COR-L47 (cell line): Measurements from ENCODE around the gene CD244.
"Not testable (repeated sequence)": the region's sequence is repeated elsewhere in the genome, so short reads cannot be mapped to it uniquely, and the experiment has no call there.

ENCODE experiments used
- DNase-seq: peaks from one replicate; lab custom pipeline; 2025; lab: John Stamatoyannopoulos, UW

The CD244 gene

DNA sequence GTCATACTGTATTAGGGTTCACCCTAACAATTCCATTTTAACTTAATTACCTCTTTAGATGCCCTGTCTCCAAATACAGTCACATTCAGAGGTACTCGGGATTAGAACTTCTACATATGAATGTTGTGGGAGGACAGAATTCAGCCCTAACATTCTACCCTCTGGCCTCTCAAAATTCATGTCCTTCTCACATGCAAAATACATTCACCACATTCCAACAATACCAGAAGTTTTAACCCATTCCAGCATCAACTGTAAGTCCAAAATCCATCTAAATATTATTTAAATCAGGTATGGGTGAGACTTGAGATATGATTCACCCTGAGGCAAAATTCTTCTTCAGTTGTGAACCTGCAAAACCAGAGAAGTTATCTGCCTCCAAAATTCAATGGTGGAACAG is 52.2 kb downstream of the CD244 start:
- no peak for DNase-seq

DNA sequence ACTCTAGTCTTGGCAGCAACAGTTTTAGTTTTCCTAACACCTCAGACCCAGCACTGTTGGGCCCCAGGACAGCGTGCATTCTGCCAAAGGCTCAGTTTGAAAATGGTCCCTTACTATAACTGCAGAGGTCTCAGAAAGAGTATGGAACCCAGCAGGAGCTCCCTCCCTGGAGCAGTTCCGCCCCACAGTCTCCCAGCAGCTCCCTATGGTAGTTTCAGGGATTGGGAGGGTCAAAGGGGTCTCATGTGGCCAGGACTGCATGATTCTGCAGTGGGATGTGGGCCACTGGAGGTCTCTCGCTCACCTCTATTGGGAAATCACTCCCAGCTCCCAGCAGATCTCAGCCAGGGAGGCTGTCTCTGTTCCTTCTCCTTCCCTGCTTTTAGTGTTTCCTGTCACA is 54.4 kb downstream of the CD244 start:
- DNase-seq = no peak

DNA sequence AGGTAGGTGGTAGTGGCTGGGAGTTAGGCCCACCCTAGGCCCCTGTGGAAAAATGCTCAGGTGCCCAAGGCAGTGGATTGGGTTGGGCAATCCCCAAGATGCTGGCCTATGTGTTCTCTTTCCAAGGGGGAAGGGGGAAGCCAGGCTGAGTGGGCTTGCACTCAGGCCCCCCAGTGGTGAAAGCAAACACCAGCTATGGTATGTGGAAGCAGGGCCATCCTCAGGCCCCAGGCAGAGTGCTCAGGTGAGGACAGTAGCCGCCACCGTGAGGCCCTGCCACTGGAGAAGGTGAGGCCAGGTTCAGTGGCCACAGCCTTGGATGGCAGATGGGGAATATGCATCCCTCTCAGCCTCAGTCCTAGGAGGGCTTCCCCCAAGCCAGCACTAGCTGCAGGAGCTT is 54.9 kb downstream of the CD244 start:
- DNase-seq = no peak

DNA sequence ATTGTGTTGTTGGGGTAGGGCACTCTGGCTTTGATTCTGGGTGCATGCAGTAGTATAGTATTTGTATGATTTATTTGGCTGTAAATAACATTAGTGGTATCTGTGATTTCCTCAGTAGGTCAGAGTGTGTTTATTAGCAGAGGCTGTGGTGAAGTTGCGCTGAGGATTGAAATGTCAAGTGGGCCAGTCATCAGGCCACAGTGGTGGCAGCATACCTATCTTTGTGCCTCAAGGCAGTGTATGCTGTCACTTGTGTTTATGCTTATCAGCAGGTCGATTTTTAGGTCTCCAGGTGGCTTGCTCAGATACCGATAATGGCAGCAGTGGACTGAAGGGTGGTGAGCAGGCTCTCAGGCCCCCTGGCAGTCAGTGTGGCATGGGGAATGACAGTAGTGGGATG is 55.4 kb downstream of the CD244 start:
- DNase-seq = no peak

DNA sequence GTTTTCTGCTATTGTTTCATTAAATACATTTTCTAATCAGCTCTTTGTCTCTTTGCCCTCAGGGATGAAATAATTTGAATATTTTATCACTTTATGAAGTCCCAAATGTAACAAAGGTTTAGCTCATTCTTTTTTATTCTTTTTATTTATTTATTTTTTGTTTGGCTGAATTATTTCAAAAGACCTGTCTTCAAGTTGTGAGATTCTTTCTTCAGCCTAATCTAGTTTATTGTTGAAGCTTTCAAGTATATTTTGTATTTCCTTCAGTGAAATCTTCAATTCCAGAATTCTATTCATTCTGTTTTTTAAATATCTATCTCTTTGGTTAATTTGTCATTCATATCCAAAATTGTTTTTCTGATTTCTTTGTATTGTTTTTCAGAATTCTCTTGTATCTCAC is 55.9 kb downstream of the CD244 start:
- no peak for DNase-seq

DNA sequence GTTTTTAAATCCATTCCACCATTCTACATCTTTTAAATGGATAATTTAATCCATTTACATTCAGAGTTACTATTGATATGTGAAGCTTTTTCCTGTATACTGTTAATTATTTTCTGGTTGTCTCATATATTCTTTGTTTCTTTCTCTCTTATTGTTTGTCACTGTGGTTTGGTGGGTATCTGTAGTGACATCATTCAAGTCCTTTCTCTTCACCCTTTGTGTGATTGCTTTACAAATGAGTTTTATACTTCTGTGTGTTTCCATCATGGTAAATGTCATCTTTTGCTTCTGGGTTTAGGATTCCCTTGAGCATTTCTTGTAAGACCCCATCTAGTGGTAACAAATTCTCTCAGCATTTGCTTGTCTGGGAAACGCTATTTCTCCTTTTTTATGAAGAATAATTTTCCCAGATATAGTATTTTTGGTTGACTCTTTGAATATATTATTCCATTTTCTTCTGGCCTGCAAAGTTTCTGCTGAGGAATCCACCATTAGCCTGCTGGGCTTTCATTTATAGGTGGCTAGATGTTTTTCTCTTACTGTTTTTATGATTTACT is 56.5 kb downstream of the CD244 start:
- no peak for DNase-seq

DNA sequence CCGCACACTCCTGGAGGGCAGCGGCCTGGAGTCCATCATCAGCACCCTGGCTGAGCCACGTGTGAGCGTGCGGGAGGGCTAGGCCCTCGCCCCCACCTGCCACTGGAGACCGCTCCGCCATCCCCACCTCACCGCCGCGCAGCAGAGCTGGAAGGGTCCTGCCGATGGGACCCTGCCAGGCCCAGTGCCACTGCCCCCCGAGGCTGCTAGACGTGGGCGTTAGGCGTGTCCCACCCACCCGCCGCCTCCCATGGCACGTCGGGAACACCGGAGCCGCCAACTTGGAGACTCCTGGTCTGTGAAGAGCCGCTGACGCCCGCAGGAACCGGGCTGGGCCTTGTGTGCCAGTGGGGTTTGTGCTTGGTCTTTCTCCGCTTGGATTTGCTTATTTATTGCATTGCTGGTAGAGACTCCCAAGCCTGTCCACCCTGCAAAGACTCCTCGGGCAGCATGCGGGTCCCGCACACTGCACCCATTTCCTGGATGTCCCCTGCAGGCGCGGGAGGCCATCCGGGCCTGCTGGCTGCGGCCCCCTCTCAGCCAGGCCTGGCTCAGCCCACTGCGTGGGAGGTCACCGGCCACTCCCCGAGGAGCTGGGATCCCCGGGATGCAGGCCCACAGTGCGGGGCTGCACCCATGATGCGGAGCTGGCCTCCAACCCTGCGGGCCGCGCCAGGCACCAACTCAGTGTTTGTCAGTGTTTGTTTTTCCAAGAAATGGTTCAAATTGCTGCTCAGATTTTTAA is 60.7 kb downstream of the CD244 start:
- DNase-seq = no peak

DNA sequence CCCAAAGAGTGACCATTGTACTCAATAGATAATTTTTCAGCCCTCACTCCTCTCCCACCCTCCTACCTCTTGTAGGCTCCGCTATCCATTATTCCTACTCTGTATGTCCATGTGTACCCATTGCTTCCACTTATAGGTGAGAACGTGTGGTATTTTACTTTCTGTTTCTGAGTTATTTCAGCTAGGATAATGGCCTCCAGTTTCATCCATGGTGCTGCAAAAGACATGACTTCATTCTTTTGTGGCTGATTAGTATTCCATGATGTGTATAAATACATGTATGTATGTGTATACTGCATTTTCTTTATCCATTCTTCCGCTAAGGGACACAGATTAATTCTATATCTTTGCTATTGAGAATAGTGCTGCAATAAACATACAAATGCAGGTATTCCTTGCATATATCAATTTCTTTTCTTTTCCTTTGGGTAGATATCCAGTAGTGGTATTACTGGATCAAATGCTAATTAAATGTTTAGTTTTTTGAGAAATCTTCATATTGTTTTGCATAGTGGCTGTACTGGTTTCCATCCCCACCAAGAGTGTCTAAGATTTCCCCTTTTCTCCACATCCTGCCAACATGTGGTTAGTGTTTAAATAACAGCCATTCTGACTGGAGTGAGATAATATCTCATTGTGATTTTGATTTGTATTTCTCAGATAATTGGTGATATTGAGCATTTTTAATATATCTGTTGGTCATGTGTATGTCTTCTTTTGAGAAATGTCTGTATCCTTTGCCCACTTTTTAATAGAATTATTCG is 61.9 kb downstream of the CD244 start:
- no peak for DNase-seq

DNA sequence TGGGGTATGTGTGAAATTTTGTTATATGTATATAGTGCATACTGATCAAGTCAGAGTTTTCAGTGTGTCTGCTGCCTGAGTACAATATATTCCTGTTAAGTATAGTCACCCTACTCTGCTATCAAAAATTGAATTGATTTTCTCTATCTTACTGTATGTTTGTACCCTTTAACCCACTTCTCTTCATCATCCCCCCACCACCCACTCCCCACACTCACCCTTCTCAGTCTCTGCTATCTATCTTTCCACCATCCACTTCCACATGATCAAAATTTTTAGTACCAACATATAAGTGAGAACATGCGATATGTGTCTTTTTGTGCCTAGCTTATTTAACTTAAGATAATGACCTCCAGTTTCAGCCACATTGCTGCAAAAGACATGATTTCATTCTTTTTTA is 62.5 kb downstream of the CD244 start:
- no peak for DNase-seq

DNA sequence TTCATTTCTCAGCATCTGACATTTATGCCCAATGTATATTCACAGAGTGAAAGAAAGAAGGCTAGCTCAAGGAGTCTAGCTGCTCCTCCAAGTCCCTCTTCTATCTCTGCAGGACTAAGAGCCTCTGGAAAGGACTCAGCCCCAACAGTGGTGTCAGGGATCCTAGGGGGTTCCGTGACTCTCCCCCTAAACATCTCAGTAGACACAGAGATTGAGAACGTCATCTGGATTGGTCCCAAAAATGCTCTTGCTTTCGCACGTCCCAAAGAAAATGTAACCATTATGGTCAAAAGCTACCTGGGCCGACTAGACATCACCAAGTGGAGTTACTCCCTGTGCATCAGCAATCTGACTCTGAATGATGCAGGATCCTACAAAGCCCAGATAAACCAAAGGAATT is 63.0 kb downstream of the CD244 start:
- no peak for DNase-seq

DNA sequence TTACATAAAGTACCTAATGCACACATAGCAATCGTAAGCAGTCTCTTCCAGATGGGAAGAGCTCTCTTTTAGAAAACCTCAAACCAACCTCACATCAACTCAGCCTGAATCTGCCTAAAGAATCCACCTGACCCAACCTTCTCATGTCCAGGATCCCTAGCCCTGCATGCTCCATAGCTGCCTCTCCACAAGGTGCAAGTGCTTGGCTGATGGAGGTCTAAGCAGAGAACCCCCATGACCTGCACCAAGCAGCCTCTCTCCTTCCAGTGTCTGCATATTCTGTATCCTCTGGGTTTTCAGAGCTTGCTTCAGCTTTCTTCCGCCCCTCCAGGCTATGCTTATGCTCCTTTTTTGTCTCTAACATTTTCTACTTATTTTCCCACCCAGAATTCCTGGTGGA is 64.2 kb downstream of the CD244 start:
- no peak for DNase-seq

DNA sequence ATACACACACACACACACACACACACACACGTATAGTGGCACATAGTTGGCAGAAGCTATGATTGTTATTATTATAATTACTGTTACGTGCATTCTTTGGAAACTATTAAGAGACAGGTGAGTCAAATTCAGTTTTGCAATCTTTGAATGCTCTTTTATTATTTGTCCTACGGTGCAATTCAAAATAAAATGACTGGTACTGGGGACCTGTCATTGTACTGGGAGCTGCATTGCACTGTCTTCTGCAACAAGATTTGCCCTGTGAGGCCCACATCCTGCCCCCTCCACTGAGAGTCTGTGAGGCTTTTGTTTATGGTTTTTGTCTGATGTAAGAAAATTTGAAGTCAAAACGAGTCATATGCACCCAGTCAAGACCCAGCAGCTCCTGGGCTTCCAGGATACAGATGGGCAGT is 64.8 kb downstream of the CD244 start:
- no peak for DNase-seq

DNA sequence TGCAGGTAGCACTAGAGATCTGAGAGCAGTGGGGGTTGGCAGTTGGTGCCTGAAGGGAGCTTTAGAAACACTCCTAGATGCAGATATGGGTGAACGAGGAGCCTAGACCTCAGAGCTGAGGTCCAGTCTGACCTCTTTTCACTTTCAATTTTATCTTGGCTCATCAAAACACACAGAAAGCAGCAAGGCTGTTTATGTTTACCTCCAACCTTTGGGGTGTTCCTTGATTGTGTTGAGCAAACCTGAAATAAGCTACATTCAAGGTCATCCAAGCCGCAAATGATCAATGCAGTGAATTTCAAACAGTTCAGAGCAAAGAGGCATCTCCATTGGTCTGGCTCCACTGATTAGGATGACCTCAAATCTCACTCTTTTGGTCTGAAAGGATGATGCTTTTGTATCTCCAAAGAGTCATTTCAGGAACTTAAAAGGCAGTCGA is 65.4 kb downstream of the CD244 start:
- DNase-seq = no peak

DNA sequence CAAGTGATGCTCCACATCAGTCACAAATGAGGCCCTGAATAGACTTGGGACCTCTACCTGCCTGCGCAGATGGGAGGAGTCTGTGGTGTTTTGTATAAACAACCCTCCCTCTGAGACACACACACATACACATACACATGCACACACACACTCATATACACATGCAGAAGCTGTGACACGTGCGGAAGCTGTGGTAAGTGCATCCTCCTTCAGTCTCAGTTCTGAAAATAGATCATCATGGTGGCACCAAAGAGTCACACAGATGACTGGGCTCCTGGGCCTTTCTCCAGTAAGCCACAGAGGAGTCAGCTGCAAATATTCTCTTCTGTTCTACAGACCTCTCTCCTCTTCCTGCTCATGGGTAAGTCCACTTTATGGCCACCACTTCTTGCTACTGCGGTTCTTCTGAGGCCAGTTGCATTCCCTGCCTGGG is 66.7 kb downstream of the CD244 start, which contains the start of gene LY9:
TSS of gene LY9 (plus strand) at position 224 of the 433 bp plus-strand sequence. CDS start at position 238, 14 bp downstream.
- DNase-seq = no peak

DNA sequence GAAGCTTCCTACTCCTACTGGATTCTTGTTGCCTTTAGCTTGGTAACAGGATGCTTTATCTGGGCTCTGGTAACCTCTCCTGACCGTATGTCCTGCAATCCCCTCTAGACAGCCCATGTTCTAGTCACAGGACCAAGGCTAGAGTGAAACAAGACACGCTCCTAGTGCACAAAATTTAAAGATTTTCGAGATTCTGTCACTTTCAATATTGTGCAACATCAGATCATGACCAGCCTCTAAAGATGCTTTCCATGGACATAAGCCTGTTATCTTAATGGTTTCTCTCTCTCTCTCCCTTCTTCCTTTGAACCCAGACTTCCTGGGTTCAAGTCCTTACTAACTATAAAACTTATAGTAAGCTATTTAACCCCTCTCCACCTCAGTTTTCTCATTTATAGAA is 68.3 kb downstream of the CD244 start:
- no peak for DNase-seq

DNA sequence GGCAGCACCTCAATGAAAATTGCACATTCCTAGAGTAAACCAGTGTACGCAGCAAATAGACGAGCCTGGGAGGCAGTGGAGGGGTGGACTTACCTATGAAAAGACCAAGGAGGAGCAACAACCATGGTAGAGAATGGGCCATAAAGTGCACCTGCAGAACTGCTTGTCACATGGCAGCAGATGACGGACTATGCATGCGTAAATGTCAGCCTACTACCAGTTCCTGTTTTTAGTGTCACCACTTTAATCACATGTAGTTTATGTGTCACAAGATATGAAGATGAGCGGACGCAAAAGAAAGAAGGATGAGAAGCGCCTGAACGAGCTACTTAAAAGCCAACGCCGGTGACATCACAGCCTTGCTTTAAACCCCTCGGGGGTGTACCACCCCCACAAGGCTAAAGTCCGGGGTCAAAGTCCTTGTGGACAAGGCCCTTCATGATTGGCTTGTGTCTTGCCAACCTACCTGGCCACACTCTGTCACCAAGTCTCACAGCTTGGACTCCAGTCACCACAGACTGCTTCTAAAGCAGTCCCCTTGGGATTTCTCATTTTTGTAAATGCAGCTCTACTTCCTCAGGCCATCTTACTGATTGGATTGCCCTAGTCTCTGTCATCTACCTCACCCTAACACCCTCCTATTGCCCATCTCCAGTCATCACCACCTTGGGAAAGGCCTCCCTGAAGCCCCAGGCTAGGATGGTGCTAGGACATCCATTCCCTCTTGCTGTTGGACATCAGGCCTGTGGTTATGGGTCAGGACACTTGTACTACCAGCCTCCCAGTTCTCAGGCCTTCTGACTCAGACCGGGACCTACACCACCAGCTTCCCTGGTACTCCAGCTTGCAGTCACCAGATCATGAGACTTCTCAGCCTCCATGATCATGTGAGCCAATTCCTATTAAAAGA is 72.7 kb downstream of the CD244 start:
- DNase-seq = no peak

DNA sequence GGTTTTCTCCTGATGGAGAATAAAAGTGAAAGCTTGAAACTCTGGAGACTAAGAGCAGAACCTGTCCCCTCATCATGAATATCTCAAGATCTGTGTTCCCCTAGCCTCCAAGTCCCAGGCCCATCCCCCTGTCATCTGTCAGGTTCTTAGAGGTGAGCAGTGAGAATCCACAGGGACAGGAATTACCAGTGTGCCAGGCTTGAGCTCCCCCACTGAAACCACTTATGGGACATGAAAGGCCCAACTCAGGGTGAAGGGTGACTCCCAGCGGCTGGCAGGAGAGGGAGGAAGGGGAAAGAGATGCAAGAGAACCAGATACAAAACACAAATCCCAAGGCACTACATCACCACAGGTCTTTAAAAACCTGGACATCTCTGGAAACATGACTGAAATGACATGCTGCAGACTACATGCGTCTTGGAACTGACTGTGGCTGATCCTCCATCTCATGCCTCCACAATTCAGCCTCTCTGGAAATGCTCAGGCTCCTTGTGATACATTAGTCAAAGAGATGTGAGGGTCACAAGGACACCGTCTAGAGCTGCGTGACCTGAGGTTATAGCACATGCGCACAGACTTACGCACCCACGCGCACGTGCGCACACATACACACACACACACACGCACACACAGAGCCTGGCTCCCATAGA is 73.5 kb downstream of the CD244 start:
- no peak for DNase-seq

DNA sequence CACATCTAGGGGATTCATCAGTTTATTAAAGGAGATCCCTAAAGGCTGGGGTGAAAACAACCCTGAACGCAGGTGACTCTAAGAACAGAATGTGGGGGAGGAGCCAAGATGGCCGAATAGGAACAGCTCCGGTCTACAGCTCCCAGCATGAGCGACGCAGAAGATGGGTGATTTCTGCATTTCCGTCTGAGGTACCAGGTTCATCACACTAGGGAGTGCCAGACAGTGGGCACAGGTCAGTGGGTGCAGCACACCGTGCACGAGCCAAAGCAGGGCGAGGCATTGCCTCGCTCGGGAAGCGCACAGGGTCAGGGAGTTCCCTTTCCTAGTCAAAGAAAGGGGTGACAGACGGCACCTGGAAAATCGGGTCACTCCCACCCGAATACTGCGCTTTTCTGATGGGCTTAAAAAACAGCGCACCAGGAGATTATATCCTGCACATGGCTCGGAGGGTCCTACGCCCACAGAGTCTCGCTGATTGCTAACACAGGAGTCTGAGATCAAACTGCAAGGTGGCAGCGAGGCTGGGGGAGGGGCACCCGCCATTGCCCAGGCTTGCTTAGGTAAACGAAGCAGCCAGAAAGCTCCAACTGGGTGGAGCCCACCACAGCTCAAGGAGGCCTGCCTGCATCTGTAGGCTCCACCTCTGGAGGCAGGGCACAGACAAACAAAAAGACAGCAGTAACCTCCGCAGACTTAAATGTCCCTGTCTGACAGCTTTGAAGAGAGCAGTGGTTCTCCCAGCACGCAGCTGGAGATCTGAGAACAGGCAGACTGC is 79.5 kb downstream of the CD244 start:
- DNase-seq = not testable (repeated sequence)

DNA sequence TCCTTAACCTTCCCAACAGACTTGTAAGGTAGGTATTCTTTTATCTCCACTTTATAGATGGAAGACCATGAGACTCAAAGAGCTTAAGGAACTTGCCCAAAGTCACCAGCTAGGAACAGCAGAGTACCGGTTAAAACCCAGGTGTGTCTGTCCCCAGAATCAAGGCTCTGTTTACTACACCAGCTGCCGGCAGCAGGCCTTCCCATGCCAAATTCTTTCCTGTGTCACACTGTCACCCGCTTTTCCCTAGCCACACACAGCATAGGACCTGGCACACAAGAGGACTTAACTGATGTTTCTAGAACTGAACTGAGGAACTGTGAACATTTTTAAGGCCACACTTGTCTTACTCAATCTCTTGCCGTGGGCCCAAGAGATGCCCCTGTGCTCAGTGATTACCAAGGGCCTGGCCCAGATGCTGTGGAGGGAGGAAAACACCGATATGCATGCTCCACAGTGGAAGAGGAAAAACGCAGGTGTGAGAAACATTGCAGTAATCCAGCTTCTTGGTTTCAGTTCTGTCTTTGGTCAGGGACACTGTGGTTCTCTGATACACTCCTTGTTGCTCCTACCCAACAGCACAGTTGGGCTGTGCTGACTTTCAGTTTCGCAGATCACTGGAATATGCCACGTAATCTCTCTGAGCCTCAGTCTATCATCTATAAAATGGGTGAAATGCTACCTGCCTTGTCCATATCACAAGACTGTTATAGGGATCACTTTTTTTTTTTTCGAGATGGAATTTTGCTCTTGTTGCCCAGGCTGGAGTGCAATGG is 80.6 kb downstream of the CD244 start:
- no peak for DNase-seq

DNA sequence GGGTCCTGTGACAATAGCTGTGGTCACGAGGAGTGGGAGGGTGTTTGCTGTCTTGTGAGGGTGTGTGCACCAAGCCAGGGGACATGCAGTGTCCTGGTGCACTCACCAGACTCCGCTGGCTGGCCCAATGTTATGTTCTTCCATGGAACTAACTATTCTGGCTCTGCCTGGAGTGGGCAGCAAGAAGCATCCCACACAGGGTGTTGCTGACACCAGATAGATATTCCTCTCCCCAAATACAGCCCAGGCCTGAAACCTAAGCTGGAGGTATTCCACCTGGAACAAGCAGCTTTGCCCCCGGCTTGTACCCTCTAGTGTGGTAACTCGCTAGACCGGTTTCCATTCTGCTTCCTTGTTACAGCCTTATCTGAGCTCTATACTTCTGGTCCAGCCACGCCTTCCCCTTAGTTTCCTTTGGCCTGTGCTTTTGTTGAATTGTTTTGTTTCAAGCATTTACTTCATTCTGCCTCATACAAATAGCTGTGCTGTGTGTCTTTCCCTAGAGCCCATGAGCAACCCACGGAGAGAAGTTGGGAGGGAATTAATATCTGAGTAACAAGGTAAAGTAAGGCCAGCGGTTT is 81.4 kb downstream of the CD244 start:
- no peak for DNase-seq
